PC-3 (cell line): Measurements from ENCODE around the gene CYP11A1. TPM values are rescaled to one million over a fixed set of nuclear protein-coding genes. Genes with fewer than 3 reads are reported as not detected.
A peak's percentile ranks its signal among the peaks of the same experiment; 100 is the strongest.

ENCODE experiments used
- ATAC-seq: fragments of 200-7000 bp; cut with Tn5 transposase; 2 replicates; pipeline ENCODE4 v1.9.1; 2020; ENCODE audit warnings: mild to moderate bottlenecking, moderate library complexity
- BruUV-seq: library from RNA; stranded (reverse); fragments of 400-500 nt; replicated peaks from 2 replicates; lab custom pipeline; 2021; lab: Mats Ljungman, UMichigan
- CTCF ChIA-PET: fragments of 300-600 bp; sonication (Branson Sonifier 250); formaldehyde crosslinking; loops from one replicate; lab custom pipeline; 2022; ENCODE audit warnings: antibody characterized with exemption; lab: Charles Lee
- POLR2A ChIA-PET: fragments of 300-600 bp; sonication (Branson Sonifier 250); formaldehyde crosslinking; loops from one replicate; lab custom pipeline; 2022; ENCODE audit warnings: antibody characterized with exemption; ENCODE audit not compliant: unreplicated experiment; lab: Charles Lee
- DNase-seq: peaks from one replicate; pipeline ENCODE4 v3.0.0-alpha.2; 2015
- H2AFZ ChIP-seq: fragments of 300-600 bp; sonication (generic); 2 replicates; pipeline ENCODE4 v1.6.0; 2016; ENCODE audit warnings: antibody characterized with exemption, low read length
- H3F3A ChIP-seq: fragments of 300-600 bp; sonication (generic); one replicate; pipeline ENCODE4 v1.6.0; 2017; ENCODE audit warnings: antibody characterized with exemption, low read length, control low read depth, mild to moderate bottlenecking; ENCODE audit not compliant: unreplicated experiment
- H3K27ac ChIP-seq: fragments of 300-600 bp; sonication (generic); 2 replicates; pipeline ENCODE4 v1.5.1; 2016; ENCODE audit warnings: mild to moderate bottlenecking, low read length
- H3K27me3 ChIP-seq: fragments of 300-600 bp; sonication (generic); 2 replicates; pipeline ENCODE4 v1.6.1; 2016; ENCODE audit warnings: low read length, mixed read lengths
- H3K36me3 ChIP-seq: fragments of 300-600 bp; sonication (generic); 2 replicates; pipeline ENCODE4 v1.6.1; 2016; ENCODE audit warnings: low read depth, mixed run types, low read length, mixed read lengths
- H3K4me1 ChIP-seq: fragments of 300-600 bp; sonication (generic); 2 replicates; pipeline ENCODE4 v1.5.1; 2016; ENCODE audit warnings: low read length; ENCODE audit not compliant: insufficient read depth
- H3K4me2 ChIP-seq: fragments of 300-600 bp; sonication (generic); 2 replicates; pipeline ENCODE4 v1.6.0; 2016; ENCODE audit warnings: low read length
- H3K4me3 ChIP-seq: fragments of 300-600 bp; sonication (generic); 2 replicates; pipeline ENCODE4 v1.5.1; 2016; ENCODE audit warnings: mild to moderate bottlenecking, low read length, mixed read lengths
- H3K79me2 ChIP-seq: fragments of 300-600 bp; sonication (generic); 2 replicates; pipeline ENCODE4 v1.6.1; 2017; ENCODE audit warnings: low read length, mixed read lengths
- H3K9ac ChIP-seq: fragments of 300-600 bp; sonication (generic); 2 replicates; pipeline ENCODE4 v1.6.0; 2016; ENCODE audit warnings: mild to moderate bottlenecking, low read length
- H3K9me2 ChIP-seq: fragments of 300-600 bp; sonication (generic); replicated peaks from 2 replicates; pipeline ENCODE4 v1.6.1; 2016; ENCODE audit warnings: mixed run types, low read length, mixed read lengths
- H3K9me3 ChIP-seq: fragments of 300-600 bp; sonication (generic); 2 replicates; pipeline ENCODE4 v1.6.1; 2016; ENCODE audit warnings: low read length, mixed read lengths
- H4K20me1 ChIP-seq: fragments of 300-600 bp; sonication (generic); 2 replicates; pipeline ENCODE4 v1.6.1; 2016; ENCODE audit warnings: low read length, mixed read lengths
- EZH2 ChIP-seq: fragments of 300-600 bp; sonication (generic); IDR thresholded peaks from one replicate; pipeline ENCODE4 v1.6.1; 2017; ENCODE audit warnings: antibody characterized with exemption, mild to moderate bottlenecking, low read length; ENCODE audit not compliant: unreplicated experiment
- EZH2phosphoT487 ChIP-seq: fragments of 300-600 bp; sonication (generic); IDR thresholded peaks from 2 replicates; pipeline ENCODE4 v1.6.1; 2018; ENCODE audit warnings: mild to moderate bottlenecking, antibody characterized with exemption, low read length, borderline replicate concordance
- intact Hi-C: fragments of 100-400 bp; cut with micrococcal nuclease; formaldehyde crosslinking; loops from 2 replicates; pipeline ENCODE4 v1.9.0; 2023
- total RNA-seq: library from RNA; depleted of rRNA; stranded (reverse); fragments of >200 nt; gene quantifications from 2 replicates; pipeline ENCODE4 v1.2.3, GENCODE V29; 2014
- TF ChIP-seq, protein P1 (sequence below): fragments of 300-600 bp; sonication (generic); conservative IDR thresholded peaks from 2 replicates; pipeline ENCODE4 v1.5.1; 2017; ENCODE audit warnings: antibody characterized with exemption, low read depth, mild to moderate bottlenecking, low read length

Gene CYP11A1
- total RNA-seq, 1 experiment from 2014 or later = 0.18 TPM

DNA sequence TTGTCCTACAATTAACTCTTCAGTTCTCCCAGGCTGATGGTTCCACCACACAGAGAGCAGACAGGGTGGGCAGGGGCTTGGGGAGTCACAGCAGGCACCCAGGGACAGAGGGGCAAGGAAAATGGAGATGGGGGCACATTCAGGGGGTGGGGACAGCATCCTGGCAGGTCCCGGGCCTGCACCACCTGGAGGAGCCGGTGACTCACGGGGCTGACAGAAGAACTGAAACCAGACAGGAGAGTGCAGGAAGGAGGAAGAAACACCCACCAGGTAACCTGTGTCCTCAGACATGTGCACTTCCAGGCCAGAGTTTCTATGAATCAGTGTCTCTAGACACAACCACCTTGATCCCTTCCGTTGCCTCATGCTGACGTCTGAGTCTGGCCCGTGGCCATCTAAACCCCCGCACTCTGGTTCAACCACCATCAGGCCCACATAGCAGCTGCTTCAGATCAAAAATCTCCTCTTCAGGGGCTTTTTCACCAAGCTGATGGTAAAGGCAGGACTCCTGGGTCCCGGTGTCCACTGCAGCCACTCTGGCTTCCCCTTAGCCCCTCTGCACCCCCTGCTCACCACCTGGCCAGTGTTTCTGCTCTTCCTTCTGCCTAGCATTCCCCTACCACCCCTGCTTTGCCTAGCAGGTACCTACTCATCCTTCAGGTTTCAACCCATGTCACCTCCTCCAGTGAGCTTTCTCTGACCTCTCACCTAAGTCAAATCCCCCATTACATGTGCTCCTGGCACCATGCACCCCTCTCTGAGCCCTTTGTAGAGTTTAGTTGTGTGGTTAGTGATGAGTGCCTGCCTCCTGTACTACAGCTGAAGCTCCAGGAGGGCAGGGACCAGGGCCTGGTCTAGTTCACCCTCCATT lies 16.5 kb upstream of the CYP11A1 start:
- no TSS peak for BruUV-seq
- Histone ChIP-seq H3K79me2 (no peaks in the 10 kb centered on the region), H3K4me2 (peak overlapping the region; percentile 55), H3K9ac (peak overlapping the region; percentile 82), H3K27me3 (no peaks in the 10 kb centered on the region), H3K27ac (peak overlapping the region; percentile 99), H3K9me3 (no peaks in the 10 kb centered on the region), H3K36me3 (no peaks in the 10 kb centered on the region), H3K9me2 (no peaks in the 10 kb centered on the region), H4K20me1 (no peaks in the 10 kb centered on the region), H3K4me1 (peaks cover 62% of the 10 kb centered on the region), H2AFZ (no peak overlapping the region), H3F3A (peaks cover 5% of the 10 kb centered on the region), H3K4me3 (no peak overlapping the region)
- POLR2A ChIA-PET = no interaction called here
- TF ChIP-seq, protein P1, sequence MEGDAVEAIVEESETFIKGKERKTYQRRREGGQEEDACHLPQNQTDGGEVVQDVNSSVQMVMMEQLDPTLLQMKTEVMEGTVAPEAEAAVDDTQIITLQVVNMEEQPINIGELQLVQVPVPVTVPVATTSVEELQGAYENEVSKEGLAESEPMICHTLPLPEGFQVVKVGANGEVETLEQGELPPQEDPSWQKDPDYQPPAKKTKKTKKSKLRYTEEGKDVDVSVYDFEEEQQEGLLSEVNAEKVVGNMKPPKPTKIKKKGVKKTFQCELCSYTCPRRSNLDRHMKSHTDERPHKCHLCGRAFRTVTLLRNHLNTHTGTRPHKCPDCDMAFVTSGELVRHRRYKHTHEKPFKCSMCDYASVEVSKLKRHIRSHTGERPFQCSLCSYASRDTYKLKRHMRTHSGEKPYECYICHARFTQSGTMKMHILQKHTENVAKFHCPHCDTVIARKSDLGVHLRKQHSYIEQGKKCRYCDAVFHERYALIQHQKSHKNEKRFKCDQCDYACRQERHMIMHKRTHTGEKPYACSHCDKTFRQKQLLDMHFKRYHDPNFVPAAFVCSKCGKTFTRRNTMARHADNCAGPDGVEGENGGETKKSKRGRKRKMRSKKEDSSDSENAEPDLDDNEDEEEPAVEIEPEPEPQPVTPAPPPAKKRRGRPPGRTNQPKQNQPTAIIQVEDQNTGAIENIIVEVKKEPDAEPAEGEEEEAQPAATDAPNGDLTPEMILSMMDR = peak; percentile 26
- TF ChIP-seq EZH2 = no peak
- TF ChIP-seq EZH2phosphoT487 = no peak
- CTCF ChIA-PET = interaction anchor here (0.6 kb wide), 1 partner anchor 77 kb away, joined by 3 read pairs; the partner anchor contains the start of gene UBL7
- ATAC-seq (peak; percentile 37), DNase-seq (peak; percentile 95)
- intact Hi-C loops = loop anchor here (10.0 kb wide), 1 partner anchor 161 kb away; the partner anchor contains the start of gene ARID3B

DNA sequence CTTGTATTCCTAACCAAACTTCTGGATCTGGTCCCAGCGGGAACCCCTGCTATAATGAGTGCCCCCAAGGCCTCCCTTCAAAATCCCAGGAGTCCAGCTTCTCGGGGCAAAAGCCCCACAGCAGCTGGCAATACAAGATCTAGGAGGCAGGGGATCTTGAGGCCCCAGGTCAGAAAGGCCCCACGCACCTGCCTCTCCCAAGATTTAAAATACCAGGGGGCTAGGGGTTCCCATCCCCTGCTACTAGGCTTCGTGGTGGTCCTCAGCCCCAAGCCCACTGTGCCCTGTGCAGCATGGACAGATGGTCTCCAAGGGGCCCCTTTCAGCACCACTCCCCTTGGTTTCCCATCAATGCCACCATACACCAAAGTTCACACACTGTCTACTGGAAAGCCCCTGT lies 15.8 kb upstream of the CYP11A1 start:
- Histone ChIP-seq H3K4me2 (peak overlapping the region; percentile 55), H3K9me2 (no peaks in the 10 kb centered on the region), H3K36me3 (no peaks in the 10 kb centered on the region), H3K4me1 (peaks cover 65% of the 10 kb centered on the region), H3K4me3 (no peak overlapping the region), H3K9ac (peak overlapping the region; percentile 77), H3K79me2 (no peaks in the 10 kb centered on the region), H3F3A (peaks cover 5% of the 10 kb centered on the region), H3K27ac (peak overlapping the region; percentile 99), H2AFZ (no peak overlapping the region), H4K20me1 (no peaks in the 10 kb centered on the region), H3K9me3 (no peaks in the 10 kb centered on the region), H3K27me3 (no peaks in the 10 kb centered on the region)
- intact Hi-C loops = loop anchor here (10.0 kb wide), 1 partner anchor 162 kb away; the partner anchor contains the start of gene ARID3B
- CTCF ChIA-PET = no interaction called here
- no peak for DNase-seq
- TF ChIP-seq, protein P1 = no peak
- no peak for TF ChIP-seq EZH2
- TF ChIP-seq EZH2phosphoT487 = no peak
- no peak for ATAC-seq
- BruUV-seq = no TSS peak
- POLR2A ChIA-PET = no interaction called here
